ENCODE results near the gene SLC36A1.
"Not testable (repeated sequence)": the region's sequence is repeated elsewhere in the genome, so short reads cannot be mapped to it uniquely, and the experiment has no call there.

Gene SLC36A1

GRCh38 chr5:151447174-151448037, at the start of gene SLC36A1:
SLC36A1 (plus strand) TSS chr5:151447603; CDS start chr5:151458793, 11,190 bp downstream.
- Mint-ChIP-seq H3K27ac (peak within 1 kb of the TSS; percentile 91), H3K9me3 (no peaks in the 10 kb centered on the region), H3K4me1 (ENCODE audit: low read depth) (peaks cover 17% of the 10 kb centered on the region), H3K27me3 (ENCODE audit: low read depth) (peaks cover 32% of the 10 kb centered on the region), H3K4me3 (peak within 1 kb of the TSS; percentile 97), H3K36me3 (ENCODE audit: low read depth) (no peaks in the 10 kb centered on the region)
- DNase-seq (ENCODE audit: low spot score) = peak; percentile 94

GRCh38 chr5:151405334-151406160, 41.9 kb upstream of the SLC36A1 start:
- Mint-ChIP-seq H3K36me3 (ENCODE audit: low read depth) (no peaks in the 10 kb centered on the region), H3K27ac (no peak overlapping the region), H3K4me3 (no peak overlapping the region), H3K4me1 (ENCODE audit: low read depth) (no peaks in the 10 kb centered on the region), H3K27me3 (ENCODE audit: low read depth) (peaks cover 20% of the 10 kb centered on the region), H3K9me3 (no peaks in the 10 kb centered on the region)
- DNase-seq (ENCODE audit: low spot score) = no peak

- Mint-ChIP-seq H3K27me3 (ENCODE audit: low read depth) (peaks cover 20% of the 10 kb centered on the region), H3K4me1 (ENCODE audit: low read depth) (no peaks in the 10 kb centered on the region), H3K4me3 (no peak overlapping the region), H3K36me3 (ENCODE audit: low read depth) (no peaks in the 10 kb centered on the region), H3K9me3 (no peaks in the 10 kb centered on the region), H3K27ac (no peak overlapping the region)
- DNase-seq (ENCODE audit: low spot score) = no peak
Measured at GRCh38 chr5:151406322-151406947, 41.0 kb upstream of the SLC36A1 start.

- DNase-seq (ENCODE audit: low spot score) = no peak
- Mint-ChIP-seq H3K27ac (no peak overlapping the region), H3K4me1 (ENCODE audit: low read depth) (no peaks in the 10 kb centered on the region), H3K4me3 (no peak overlapping the region), H3K27me3 (ENCODE audit: low read depth) (peaks cover 6% of the 10 kb centered on the region), H3K36me3 (ENCODE audit: low read depth) (no peaks in the 10 kb centered on the region), H3K9me3 (no peaks in the 10 kb centered on the region)
Measured at GRCh38 chr5:151408591-151409230, 38.7 kb upstream of the SLC36A1 start.

GRCh38 chr5:151413800-151414199, 33.6 kb upstream of the SLC36A1 start:
- Mint-ChIP-seq H3K36me3 (ENCODE audit: low read depth) (no peaks in the 10 kb centered on the region), H3K27me3 (ENCODE audit: low read depth) (no peaks in the 10 kb centered on the region), H3K4me1 (ENCODE audit: low read depth) (no peaks in the 10 kb centered on the region), H3K4me3 (no peak overlapping the region), H3K27ac (no peak overlapping the region), H3K9me3 (peaks cover 18% of the 10 kb centered on the region)
- DNase-seq (ENCODE audit: low spot score) = no peak

- Mint-ChIP-seq H3K4me3 (no peak overlapping the region), H3K36me3 (ENCODE audit: low read depth) (no peaks in the 10 kb centered on the region), H3K4me1 (ENCODE audit: low read depth) (no peaks in the 10 kb centered on the region), H3K27ac (no peak overlapping the region), H3K27me3 (ENCODE audit: low read depth) (no peaks in the 10 kb centered on the region), H3K9me3 (peaks cover 21% of the 10 kb centered on the region)
- DNase-seq (ENCODE audit: low spot score) = no peak
Measured at GRCh38 chr5:151414536-151414935, 32.9 kb upstream of the SLC36A1 start.

GRCh38 chr5:151417712-151418111, 29.7 kb upstream of the SLC36A1 start:
- H3K27me3 Mint-ChIP-seq (ENCODE audit: low read depth) = no peaks in the 10 kb centered on the region
- no peak overlapping the region for H3K4me3 Mint-ChIP-seq
- no peaks in the 10 kb centered on the region for H3K36me3 Mint-ChIP-seq (ENCODE audit: low read depth)
- H3K27ac Mint-ChIP-seq = no peak overlapping the region
- H3K4me1 Mint-ChIP-seq (ENCODE audit: low read depth) = no peaks in the 10 kb centered on the region
- peaks cover 21% of the 10 kb centered on the region for H3K9me3 Mint-ChIP-seq
- DNase-seq (ENCODE audit: low spot score) = no peak

GRCh38 chr5:151420127-151420526, 27.3 kb upstream of the SLC36A1 start:
- Mint-ChIP-seq H3K4me3 (no peak overlapping the region), H3K9me3 (peaks cover 21% of the 10 kb centered on the region), H3K27ac (no peak overlapping the region), H3K4me1 (ENCODE audit: low read depth) (no peaks in the 10 kb centered on the region), H3K36me3 (ENCODE audit: low read depth) (no peaks in the 10 kb centered on the region), H3K27me3 (ENCODE audit: low read depth) (peaks cover 5% of the 10 kb centered on the region)
- DNase-seq (ENCODE audit: low spot score) = no peak

GRCh38 chr5:151424892-151425523, 22.4 kb upstream of the SLC36A1 start:
- H3K27ac Mint-ChIP-seq = no peak overlapping the region
- H3K27me3 Mint-ChIP-seq (ENCODE audit: low read depth) = peaks cover 13% of the 10 kb centered on the region
- H3K4me3 Mint-ChIP-seq = no peak overlapping the region

GRCh38 chr5:151426347-151426746, 21.1 kb upstream of the SLC36A1 start:
- H3K36me3 Mint-ChIP-seq (ENCODE audit: low read depth); H3K4me3 Mint-ChIP-seq; DNase-seq (ENCODE audit: low spot score); H3K27ac Mint-ChIP-seq; H3K9me3 Mint-ChIP-seq; H3K4me1 Mint-ChIP-seq (ENCODE audit: low read depth): not testable (repeated sequence)
- H3K27me3 Mint-ChIP-seq (ENCODE audit: low read depth) = peaks cover 13% of the 10 kb centered on the region

More at GRCh38 chr5:151424892-151425523, 22.4 kb upstream of the SLC36A1 start:
- Mint-ChIP-seq H3K36me3 (ENCODE audit: low read depth) (no peaks in the 10 kb centered on the region), H3K4me1 (ENCODE audit: low read depth) (no peaks in the 10 kb centered on the region), H3K9me3 (no peaks in the 10 kb centered on the region)
- DNase-seq (ENCODE audit: low spot score) = no peak

- no peaks in the 10 kb centered on the region for H3K9me3 Mint-ChIP-seq
- DNase-seq (ENCODE audit: low spot score) = no peak
- no peaks in the 10 kb centered on the region for H3K4me1 Mint-ChIP-seq (ENCODE audit: low read depth)
- peaks cover 13% of the 10 kb centered on the region for H3K27me3 Mint-ChIP-seq (ENCODE audit: low read depth)
- no peak overlapping the region for H3K27ac Mint-ChIP-seq
- no peak overlapping the region for H3K4me3 Mint-ChIP-seq
- H3K36me3 Mint-ChIP-seq (ENCODE audit: low read depth) = no peaks in the 10 kb centered on the region
Measured at GRCh38 chr5:151427258-151427657, 20.1 kb upstream of the SLC36A1 start.

GRCh38 chr5:151430731-151431130, 16.7 kb upstream of the SLC36A1 start:
- Mint-ChIP-seq H3K27me3 (ENCODE audit: low read depth) (peaks cover 11% of the 10 kb centered on the region), H3K9me3 (no peaks in the 10 kb centered on the region), H3K4me3 (no peak overlapping the region), H3K36me3 (ENCODE audit: low read depth) (no peaks in the 10 kb centered on the region), H3K27ac (no peak overlapping the region), H3K4me1 (ENCODE audit: low read depth) (no peaks in the 10 kb centered on the region)
- DNase-seq (ENCODE audit: low spot score) = no peak

GRCh38 chr5:151431666-151432065, 15.7 kb upstream of the SLC36A1 start:
- Mint-ChIP-seq H3K27ac (no peak overlapping the region), H3K36me3 (ENCODE audit: low read depth) (no peaks in the 10 kb centered on the region), H3K9me3 (no peaks in the 10 kb centered on the region), H3K4me3 (no peak overlapping the region), H3K4me1 (ENCODE audit: low read depth) (no peaks in the 10 kb centered on the region), H3K27me3 (ENCODE audit: low read depth) (peaks cover 5% of the 10 kb centered on the region)
- no peak for DNase-seq (ENCODE audit: low spot score)
